ENCODE measurements around the gene UBE2E3. TPM values are rescaled to one million over a fixed set of nuclear protein-coding genes. Genes with fewer than 3 reads are reported as not detected.

The UBE2E3 gene
- total and polyA plus RNA-seq, 10 donors: 29.9 to 66.5 (median 48.4) TPM

GRCh38 chr2:181051861-181052522 lies 71.6 kb downstream of the UBE2E3 start:
- H3K27ac ChIP-seq: no peak overlapping the region
- no peak for DNase-seq
- intact Hi-C loops (cut with DNase I; ENCODE audit: low total_unique reads): no loop called here
- H3K4me1 ChIP-seq: no peaks in the 10 kb centered on the region
- H3K4me3 ChIP-seq: no peak overlapping the region
- no peak for TF ChIP-seq POLR2A (IDR thresholded peaks at IDR 0.05)
- H3K9me3 ChIP-seq: no peaks in the 10 kb centered on the region
- no peaks in the 10 kb centered on the region for H3K27me3 ChIP-seq (replicated peaks in 1 of 7)
- no peaks in the 10 kb centered on the region for H3K36me3 ChIP-seq
- WGBS, 5 donors: 70 to 75% (median 73%) methylated on average over 3 of the region's 3 CpGs

- Histone ChIP-seq H3K4me1 (no peaks in the 10 kb centered on the region), H3K27ac (no peak overlapping the region), H3K4me3 (no peak overlapping the region), H3K36me3 (no peaks in the 10 kb centered on the region), H3K9me3 (no peaks in the 10 kb centered on the region), H3K27me3 (replicated peaks in 1 of 7) (no peaks in the 10 kb centered on the region)
- DNase-seq: no peak
- TF ChIP-seq POLR2A (IDR thresholded peaks at IDR 0.05): no peak
- TF ChIP-seq POLR2AphosphoS5 (IDR thresholded peaks at IDR 0.05): no peak
- TF ChIP-seq CTCF (IDR thresholded peaks at IDR 0.05 in 8 of 11, conservative IDR thresholded peaks at IDR 0.05 in 3 of 11): no peak
- intact Hi-C loops (cut with DNase I; ENCODE audit: low total_unique reads): no loop called here
Measured at GRCh38 chr2:181052523-181052891, 72.1 kb downstream of the UBE2E3 start.

GRCh38 chr2:181054256-181054655 lies 73.9 kb downstream of the UBE2E3 start:
- H3K4me3 ChIP-seq: no peak overlapping the region
- no peaks in the 10 kb centered on the region for H3K36me3 ChIP-seq
- 94 to 98% (median 97%) methylated on average over 2 of the region's 2 CpGs for WGBS, 5 donors
- intact Hi-C loops (cut with DNase I; ENCODE audit: low total_unique reads): no loop called here
- no peak for DNase-seq
- H3K27ac ChIP-seq: no peak overlapping the region
- no peaks in the 10 kb centered on the region for H3K27me3 ChIP-seq (replicated peaks in 1 of 7)
- TF ChIP-seq POLR2AphosphoS5 (IDR thresholded peaks at IDR 0.05): no peak
- no peak for TF ChIP-seq POLR2A (IDR thresholded peaks at IDR 0.05)
- TF ChIP-seq CTCF (IDR thresholded peaks at IDR 0.05 in 8 of 11, conservative IDR thresholded peaks at IDR 0.05 in 3 of 11): no peak
- H3K9me3 ChIP-seq: no peaks in the 10 kb centered on the region
- H3K4me1 ChIP-seq: no peaks in the 10 kb centered on the region

GRCh38 chr2:181054843-181055242 lies 74.4 kb downstream of the UBE2E3 start:
- Histone ChIP-seq H3K4me3 (no peak overlapping the region), H3K27ac (no peak overlapping the region), H3K36me3 (no peaks in the 10 kb centered on the region), H3K27me3 (replicated peaks in 1 of 7) (no peaks in the 10 kb centered on the region), H3K9me3 (no peaks in the 10 kb centered on the region), H3K4me1 (no peaks in the 10 kb centered on the region)
- no peak for TF ChIP-seq POLR2A (IDR thresholded peaks at IDR 0.05)
- no peak for TF ChIP-seq CTCF (IDR thresholded peaks at IDR 0.05 in 8 of 11, conservative IDR thresholded peaks at IDR 0.05 in 3 of 11)
- TF ChIP-seq POLR2AphosphoS5 (IDR thresholded peaks at IDR 0.05): no peak
- intact Hi-C loops (cut with DNase I; ENCODE audit: low total_unique reads): no loop called here
- no peak for DNase-seq
- WGBS, 5 donors: 75 to 96% (median 88%) methylated on average over 2 of the region's 2 CpGs

Measured in spleen (tissue), 11 donors.